ENCODE results near the gene SMPX.

SMPX gene

DNA sequence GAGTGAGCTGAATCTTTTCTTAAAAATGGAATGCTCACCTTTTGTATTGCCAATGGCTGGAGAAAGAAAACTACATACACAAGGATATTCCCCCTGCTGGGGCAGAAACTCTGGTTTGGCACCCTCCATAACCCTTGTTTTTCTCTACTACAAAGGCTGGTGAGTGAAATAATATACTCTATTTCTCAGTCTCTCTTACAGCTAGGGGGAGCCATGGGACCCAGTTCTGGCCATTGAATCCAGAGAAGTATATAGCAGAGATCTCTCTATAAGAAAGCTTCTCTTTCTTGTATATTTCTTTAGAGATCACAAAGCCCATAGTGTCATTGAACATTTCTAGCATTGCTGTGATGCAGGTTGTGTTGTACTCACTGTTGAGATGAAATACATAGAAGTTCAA, 49.8 kb downstream of the SMPX start:
- DNase-seq = no peak

DNA sequence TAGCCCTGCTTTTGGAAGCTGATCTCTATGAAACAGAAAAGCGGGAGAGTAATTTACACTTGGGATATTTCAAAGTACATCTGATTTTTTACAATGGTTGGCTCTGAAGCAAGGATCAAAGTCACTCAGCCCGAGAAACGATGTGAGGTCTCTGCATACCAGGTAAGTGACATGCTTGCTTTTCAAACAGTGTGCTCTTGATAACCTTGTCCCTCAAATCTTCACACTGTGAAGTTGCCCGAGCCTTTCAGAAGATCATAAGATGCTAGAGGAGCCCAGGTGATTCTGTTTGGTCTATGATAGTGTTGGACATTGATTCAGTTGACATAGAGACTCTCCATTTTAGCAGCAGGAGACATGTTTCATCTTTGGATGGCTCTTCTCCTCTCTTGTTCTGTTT, 52.7 kb downstream of the SMPX start:
- DNase-seq = no peak

DNA sequence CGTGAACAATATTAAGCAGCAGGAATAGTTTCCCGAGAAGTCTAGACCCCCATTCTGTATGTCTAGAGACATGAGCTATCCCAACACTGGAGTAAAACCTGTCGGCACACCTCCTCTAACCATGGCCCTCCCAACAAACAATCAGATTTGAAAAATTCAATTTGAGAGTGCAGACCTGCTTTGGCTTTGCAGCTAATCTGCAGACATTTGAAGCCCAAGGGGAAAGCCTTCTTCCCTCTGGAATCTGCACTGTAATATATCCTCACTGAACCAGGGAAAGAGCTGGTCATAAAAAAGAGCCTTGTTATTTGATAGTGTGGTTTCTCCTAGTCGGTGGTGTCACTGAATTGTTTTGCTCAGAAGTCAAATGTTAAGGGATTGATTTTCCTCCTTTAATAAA, 55.2 kb downstream of the SMPX start:
- no peak for DNase-seq

DNA sequence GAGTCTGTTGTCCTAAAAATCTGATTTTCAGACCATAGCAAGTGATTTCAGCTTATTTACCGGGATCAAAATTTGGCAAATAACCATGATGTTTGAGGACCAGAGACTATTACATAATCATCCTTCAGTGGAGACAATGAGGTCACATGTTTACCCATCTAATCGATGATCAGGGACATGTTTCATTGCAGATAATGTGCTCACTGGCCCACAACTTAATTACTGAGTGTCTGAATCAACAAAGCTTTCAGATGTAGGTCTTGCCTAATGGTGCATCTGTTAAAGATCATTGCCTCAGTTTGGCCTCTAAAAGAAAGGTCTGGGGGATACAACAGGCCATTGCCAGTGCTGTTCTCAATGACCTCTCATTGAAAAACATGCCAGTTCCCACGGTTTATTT, 56.9 kb downstream of the SMPX start:
- DNase-seq = no peak

DNA sequence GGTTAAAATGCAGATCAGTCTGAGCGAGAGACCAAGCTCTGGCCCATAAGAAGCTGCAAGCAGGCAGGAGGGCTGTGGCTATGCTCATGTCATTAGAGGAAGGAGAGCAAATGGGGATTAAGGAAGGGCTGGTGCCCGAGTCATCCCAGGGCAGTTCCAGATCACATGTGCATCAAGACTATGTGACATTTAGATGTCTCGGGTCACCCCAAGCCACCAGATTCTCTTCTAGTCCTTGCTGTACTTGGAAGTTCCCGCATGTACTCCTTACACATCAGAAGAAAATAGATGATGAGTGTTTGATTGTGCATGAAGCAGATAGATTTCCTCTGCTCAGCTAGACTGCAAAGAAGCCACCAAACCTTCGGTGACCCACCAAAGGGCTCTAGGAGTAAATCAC, 57.6 kb downstream of the SMPX start:
- no peak for DNase-seq

DNA sequence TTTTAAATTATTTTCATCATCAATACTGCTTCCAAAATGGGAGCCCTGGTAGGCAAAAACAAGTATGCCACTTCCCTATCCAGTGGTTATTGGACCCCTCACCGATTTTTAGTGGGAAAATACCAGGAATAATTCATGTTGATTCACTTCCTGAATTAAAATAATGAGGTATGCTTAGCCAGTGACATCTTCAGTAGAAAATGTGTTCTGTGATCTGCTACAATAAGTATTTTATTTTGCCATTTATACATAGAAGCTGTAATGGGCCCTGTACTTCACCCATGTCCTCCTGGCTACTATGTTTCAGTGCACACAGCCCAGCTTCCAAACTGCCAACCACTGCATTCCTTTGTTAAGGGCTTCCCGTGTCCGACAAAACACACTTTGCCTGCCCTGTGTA, 58.8 kb downstream of the SMPX start:
- no peak for DNase-seq

DNA sequence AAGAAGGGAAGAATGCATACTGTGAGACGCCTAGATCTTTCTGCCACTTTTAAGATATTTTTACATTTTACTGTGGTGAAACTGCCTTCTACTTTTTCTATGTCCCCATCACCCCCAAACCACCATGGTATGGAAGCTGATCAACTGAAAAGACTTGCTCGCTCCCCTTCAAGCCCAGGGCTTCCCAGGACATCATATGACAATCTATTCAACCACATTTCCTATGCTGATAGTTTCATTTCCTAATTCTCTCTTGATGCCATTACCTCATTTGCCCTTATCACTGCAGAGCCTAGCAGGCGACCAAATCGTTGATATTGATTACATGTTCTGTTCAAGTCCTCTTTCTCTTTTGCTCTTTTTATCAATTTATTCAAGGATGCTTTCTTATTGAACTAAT, 59.6 kb downstream of the SMPX start:
- DNase-seq = no peak

DNA sequence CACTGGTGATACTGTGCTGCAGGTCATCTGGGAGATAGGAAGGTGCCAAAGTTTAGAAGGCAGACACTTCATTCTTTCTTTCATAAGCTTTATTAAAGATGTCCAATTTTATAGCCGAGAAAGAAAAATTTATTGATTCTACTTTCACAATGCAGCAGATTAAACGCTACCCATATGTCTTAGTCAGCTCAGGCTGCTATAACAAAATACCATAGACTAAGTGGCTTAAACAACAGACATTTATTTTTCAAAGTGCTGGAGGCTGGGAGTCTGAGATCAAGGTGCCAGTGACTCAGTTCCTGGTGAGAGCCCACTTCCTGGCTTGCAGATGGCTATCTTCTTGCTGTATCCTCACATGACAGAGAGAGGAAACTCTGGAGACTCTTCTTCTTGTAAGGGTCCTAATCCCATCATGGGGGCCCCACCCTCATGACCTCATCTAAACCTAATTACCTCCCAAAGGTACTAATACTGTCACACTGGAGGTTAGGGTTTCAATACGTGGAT, 66.4 kb downstream of the SMPX start:
- no peak for DNase-seq

DNA sequence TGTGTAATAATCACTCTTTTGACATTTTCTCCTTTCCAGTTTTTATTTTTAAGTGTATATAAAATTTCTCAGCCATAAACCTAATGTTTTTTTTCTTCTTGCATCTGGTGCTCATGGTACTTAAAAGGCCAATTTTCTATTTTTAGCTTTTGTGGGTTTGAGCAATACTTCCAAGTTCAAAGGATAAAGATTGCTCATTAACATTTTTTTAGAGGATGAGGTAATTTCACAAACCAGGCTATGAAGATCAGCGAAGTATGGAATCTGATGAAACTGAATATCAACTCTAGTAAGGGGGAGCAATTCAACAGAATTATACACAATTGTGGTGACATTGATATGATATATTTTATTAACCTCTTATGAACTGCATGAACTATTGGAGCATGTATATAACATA, 74.0 kb downstream of the SMPX start:
- DNase-seq = no peak

DNA sequence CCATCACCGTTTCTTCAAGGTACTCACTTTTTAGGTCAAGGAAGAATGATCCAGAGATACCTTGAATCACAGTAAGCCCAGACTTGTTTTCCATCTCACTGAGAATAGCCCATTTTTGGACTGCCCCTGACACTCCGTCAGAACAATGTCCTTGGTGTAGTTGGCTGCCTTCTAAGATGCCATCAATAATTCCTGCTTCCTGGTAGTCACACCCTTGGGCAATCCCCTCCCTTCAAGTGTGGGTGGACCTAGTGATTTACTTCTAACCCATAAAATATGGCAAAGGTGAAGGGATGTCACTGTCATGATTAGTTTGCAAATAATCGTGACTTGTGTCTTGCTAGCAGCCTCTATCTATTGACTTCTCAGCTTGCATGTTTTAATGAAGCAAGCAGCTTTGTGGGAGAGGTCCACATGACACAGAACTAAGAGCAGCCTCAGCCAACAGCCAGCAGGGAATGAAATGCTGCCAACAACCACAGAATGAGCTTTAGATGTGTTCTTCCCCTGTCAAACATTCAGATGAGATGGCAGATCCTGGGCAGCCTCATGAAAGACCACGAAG, 79.8 kb downstream of the SMPX start:
- DNase-seq = no peak

DNA sequence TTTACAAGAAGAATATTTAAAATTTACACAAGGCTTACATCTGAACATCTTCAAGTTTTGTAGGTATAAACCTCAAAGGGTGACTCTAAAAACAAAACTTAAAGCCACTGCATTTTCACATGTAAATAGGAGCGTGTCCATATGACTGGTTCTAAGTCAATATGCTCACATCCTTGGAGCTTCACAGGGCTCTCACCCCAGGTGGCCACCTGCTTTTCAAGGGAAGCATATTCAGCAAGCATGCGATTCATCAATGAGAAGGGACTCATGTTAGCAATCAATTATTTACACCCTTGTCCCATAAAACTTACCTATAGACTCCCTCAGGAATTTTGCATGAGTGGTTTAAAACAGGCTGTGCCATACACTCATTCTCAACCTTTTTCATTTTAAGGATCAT, 82.0 kb downstream of the SMPX start:
- DNase-seq = no peak

DNA sequence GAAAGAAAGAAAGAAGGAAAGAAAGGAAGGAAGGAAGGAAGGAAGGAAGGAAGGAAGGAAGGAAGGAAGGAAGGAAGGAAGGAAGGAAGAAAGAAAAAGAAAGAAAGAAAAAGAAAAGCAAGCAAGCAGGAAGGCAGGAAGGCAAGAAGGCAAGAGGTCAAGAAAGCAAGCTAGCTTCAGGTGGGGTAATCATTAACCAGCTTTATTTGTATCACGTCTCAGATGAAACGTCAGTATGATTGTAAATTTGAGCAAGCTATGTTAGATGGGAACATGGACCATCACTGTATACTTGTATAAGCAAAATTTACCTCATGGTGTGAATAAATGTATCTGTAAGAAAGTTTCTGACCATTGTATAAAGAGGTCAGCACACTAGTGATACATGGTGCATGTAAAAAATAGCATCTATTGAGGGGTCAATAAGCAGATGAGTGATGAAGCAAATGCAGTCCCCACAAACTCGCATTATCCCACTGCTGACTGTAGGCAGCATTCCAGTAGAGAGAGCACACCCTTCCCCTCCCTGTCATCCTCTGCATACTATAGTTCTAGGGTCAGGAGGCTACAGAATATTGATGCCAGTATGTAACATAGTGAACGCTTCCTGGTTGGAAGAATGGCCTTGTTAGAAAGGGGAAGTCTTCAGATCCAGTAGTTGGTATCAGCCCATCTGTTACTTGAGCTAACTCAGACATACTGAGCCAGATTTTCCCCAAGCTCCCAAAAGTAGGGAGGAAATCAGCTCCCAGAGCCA, 83.3 kb downstream of the SMPX start:
- no peak for DNase-seq

DNA sequence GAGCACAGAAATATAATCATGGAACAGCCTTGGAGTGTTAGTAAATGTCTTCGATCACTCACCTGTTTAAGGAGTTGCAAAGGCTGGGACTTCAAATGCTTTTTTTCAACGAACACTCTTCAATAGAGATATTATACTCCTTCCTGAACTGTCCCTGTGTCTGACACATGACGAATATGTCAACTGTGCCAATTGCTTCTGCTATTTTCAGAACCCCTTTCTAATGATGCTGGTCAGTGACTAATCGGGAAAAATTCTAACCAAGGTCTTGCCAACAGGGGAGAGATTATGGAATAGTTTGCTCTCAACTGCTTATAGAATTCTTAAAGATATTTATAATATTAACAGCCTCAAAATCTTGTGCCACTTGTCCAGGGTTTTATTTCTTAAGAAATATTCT, 91.2 kb downstream of the SMPX start:
- DNase-seq = no peak

DNA sequence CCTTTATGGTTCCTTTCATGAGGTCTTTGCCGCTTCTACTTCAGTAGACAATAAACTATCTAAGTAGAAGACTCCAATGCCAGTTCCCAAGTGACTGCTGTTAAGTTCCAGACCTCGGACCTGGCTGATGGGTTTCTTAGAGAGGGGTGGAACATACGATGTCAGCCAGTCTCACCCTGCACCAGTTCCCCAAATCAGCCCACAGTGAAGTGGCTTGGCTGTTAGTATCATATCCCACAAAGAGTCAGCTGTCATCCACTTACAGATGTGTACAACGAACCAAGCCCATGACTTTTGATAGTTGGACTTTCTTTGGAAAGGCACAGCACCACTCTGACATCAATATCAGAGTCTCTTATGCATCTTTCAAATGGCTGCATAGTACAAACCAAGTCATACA, 91.7 kb downstream of the SMPX start:
- no peak for DNase-seq

DNA sequence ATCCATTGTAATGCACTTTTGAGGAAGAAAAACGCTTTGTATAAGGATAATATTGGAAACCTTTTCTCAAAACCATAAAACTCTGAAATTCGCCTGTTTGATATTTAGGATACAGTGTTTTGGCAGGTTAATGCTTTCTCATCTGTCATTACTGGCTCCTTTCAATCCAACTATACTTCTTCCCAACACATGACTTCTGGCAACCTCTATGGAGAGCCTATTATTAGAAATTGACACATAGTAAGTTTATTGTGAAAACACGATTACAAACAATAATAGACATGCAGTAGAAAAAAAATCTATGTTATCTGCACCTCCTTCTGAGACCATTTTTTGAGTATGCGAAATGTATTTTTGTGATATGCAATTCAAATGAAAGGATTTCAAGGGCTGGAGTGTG, 95.2 kb downstream of the SMPX start:
- no peak for DNase-seq

DNA sequence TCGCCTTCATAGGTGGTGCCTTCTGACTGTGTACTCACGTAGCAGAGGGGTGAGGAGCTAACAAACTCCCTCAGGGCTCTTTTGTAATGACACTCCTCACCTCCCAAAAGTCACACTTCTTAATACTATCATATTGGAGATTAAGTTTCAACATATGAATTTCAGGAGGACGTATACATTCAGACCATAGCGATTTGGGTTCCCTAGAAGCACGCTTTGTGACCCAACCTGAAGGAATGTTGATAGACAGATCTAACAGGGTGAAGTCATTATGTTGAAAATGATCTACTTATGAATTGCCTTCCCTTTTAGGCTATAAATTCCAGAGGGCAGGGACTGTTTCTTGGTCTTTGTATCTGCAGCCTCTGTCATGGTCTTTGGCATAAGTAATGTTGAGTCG, 96.6 kb downstream of the SMPX start:
- no peak for DNase-seq

DNA sequence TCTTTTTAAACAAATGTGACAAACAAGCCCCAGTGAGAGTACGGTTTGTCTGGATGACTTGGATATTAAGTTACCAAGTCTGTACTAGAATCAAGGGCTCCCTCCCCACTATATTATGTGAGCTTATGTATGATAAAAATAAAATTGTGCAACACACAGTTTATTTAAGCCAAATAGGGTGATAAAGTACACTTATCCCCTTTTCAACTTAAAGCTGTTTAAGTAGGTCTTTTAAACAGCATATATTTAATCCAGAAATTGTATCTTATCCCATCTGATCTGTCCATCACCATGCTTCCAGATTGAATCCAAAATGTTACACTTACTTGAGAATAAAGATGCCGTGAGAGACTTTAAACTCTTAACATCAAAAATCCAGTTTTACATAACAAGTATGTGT, 97.8 kb downstream of the SMPX start:
- no peak for DNase-seq

DNA sequence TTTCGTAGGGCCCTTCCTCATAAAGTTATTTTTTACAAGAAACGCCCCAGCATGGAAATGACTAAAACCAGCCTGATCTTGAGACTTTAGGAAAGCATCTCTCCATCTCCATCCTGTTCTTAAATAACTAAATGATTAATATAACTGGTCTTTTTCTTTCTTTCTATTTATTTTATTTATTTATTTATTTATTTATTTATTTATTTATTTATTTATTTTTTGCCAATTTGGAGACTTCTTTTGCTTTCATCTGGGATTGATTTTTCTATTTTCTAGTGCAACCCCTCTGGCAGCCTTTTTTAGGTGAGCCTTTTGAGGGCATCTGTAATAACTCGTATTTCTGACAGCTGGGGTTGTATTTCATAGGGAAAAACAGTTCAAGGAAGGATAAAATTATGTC, 98.6 kb downstream of the SMPX start:
- DNase-seq = no peak

DNA sequence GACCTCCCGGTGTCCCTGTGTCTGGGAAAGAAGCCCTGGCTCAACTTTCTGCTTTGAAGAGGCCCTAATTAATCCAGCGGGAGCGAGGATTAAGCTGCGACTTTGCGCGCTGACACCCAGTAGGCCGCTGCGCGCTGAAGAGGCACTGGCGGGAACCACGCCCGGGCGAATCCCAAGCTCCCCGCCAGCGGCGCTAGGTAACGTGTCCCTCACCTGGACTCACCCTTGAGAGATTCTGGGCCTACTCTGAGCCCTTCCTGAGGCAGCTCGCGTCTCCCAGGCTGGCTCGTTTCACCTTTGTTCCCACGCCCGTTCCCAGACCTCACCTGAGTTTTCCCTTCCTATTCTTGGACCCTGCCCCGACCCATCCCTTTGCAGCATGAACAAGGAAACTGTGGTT, 99.2 kb downstream of the SMPX start:
- DNase-seq = no peak

DNA sequence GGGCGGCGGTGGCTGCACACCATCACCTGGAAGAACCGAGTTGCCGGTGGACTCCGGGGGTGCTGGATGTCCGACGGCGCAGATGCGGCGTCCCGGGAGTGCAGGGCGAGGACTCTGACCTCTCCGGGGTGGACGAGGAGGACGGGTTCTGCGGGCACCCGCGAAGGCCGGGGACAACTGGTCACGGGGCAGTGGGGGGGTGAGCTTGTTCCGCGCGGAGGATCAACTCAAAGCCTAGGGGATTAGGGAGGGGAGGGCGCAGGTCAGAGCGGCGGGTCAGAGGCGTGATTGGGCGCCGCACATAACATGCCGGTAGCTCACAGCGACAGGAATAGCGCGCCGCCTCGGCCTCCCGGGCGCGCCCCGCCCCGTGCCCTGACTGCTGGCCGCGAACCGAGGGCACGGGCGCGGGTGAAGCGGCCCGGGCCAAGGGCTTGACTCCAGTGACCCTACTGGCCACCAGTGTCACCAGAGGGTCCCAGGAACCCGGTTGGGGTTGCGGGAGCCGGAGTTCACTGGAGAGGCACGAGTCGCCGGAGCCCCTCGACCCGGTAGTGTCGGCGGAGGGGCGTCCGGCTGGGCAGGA, 99.7 kb downstream of the SMPX start, which contains the start of gene KLHL34:
Gene KLHL34, minus strand, starts transcription at position 179 of the 586 bp plus-strand sequence. CDS start 542 bp downstream, outside the sequence.
- DNase-seq = no peak

DNA sequence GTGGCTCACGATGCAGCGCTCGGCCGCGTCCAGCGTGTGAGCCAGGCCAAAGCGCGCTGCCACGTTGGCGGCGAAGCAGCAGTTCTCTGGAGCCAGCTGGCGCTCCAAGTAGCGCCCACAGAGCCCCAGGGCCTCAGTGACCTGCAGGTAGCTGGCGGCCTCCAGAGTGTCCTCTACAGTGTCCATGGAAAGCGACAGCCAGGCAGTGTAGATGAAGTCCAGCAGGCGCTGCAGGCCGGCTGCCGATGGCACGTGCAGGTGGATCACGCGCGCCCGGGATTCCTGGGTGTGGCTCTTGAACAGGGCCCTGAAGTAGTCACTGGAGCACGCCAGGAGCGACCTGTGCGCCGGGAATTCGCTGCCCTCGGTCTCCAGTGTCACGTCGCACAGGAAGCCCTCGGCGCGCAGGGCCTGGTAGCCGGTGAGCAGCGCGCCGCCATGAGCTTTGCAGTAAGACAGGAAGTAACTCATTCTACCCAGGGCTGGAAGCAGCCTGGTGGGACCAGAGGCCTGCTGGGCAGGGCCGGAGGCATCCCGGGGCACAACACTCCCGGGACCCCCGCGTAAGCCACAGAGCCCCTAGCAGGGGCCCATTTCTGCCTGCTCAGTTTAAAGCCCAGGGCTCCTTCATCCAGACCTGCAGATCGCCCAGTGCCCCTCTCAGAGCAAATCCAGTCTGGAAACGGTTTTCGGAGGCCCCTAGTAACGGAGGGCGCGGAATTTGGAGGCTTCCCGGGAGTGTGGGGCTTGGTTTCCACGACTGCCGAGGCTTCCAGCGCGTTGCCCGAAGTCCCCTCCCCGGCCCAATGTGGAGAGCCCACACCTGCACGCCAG, 100.4 kb downstream of the SMPX start:
- no peak for DNase-seq

DNA sequence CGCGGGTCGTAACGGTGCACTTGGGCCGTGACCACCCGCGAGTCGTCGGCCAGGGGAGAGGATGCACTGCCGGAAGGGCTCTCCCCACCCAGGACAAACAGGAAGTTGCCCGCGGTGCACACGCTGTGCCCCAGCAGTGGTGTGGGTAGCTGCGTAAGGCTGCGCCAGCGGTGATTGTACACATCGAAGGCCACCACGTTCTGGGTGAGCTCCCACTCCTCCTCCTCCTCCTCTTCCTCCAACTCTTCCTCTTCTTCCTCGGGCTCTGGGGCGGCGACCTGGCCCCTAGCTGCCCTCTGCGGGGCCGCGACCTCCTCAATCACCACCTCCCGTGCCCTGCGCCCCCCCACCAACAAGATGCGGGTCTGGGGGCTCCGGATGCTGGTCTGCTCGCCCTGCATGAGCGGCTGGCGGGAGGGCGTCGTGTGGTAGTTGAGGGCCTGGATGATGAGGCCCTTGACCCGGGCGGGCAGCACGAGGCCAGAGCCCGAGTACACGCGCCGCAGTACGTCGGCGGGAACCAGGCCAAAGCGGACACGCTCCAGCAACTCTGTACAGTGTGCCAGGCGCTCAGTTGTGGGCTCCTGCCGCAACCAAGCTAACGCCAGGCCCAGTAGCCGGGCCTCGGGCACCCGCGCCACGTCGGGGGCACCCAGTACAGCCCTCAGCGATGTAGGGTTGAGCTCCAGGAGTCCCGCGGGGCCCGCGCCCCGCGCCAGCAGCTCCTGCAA, 101.2 kb downstream of the SMPX start:
- DNase-seq = no peak
